Kidney (tissue), 14 donors: ENCODE measurements around the gene LTF. TPM values are rescaled to one million over a fixed set of nuclear protein-coding genes. Genes with fewer than 3 reads are reported as not detected.

Source experiments
- DNase-seq, 5 donors: peaks; one replicate each; pipeline ENCODE4 v3.0.0-alpha.2; 2013 to 2020
- FAIRE-seq: peaks from 2 replicates; lab custom pipeline; 2012; peaks lifted over from hg19 to GRCh38; lab: Jason Lieb, UNC
- H3K27ac ChIP-seq, 2 donors: one replicate each; pipeline ENCODE4 v1.7.0; 2013; ENCODE audit warnings: low read depth in 2 of 2, low read length in 2 of 2, inconsistent platforms in 1 of 2
- H3K27me3 ChIP-seq: one replicate; pipeline ENCODE4 v1.7.1; 2013; ENCODE audit warnings: low read length, inconsistent platforms; ENCODE audit not compliant: control insufficient read depth, insufficient read depth
- H3K36me3 ChIP-seq, 3 donors: one replicate each; pipeline versions ENCODE4 v1.7.0 to v1.7.1; 2013; ENCODE audit warnings: low read length in 3 of 3, control low read depth in 1 of 3, inconsistent platforms in 1 of 3; ENCODE audit not compliant: insufficient read depth in 3 of 3, control insufficient read depth in 2 of 3
- H3K4me1 ChIP-seq, 3 donors: one replicate each; pipeline versions ENCODE4 v1.7.0 to v1.7.1; 2013; ENCODE audit warnings: low read length in 3 of 3, inconsistent platforms in 1 of 3, low read depth in 1 of 3; ENCODE audit not compliant: control insufficient read depth in 2 of 3, insufficient read depth in 2 of 3
- H3K4me3 ChIP-seq, 3 donors: one replicate each; pipeline versions ENCODE4 v1.7.0 to v1.8.1; 2013; ENCODE audit warnings: low read length in 3 of 3, control low read depth in 1 of 3, inconsistent platforms in 1 of 3
- H3K9ac ChIP-seq, 3 donors: one replicate each; pipeline versions ENCODE4 v1.7.0 to v1.7.1; 2013; ENCODE audit warnings: low read length in 3 of 3, control low read depth in 1 of 3, inconsistent platforms in 1 of 3
- H3K9me3 ChIP-seq, 3 donors: one replicate each; pipeline versions ENCODE4 v1.7.0 to v1.7.1; 2013; ENCODE audit warnings: low read length in 3 of 3, control low read depth in 1 of 3, inconsistent platforms in 1 of 3; ENCODE audit not compliant: control insufficient read depth in 2 of 3, insufficient read depth in 1 of 3
- intact Hi-C: fragments of 100-400 bp; cut with DNase I; formaldehyde crosslinking; loops from one replicate; pipeline ENCODE4 v1.11.1; 2022
- polyA plus RNA-seq: library from polyadenylated mRNA; stranded (reverse); fragments of 350-450 nt; fragmentation: Illumina TruSeq; extraction: RNeasy Lipid Tissue Mini Kit (QIAGEN cat#74804); gene quantifications from one replicate; pipeline ENCODE4 v1.2.3, GENCODE V29; 2014; ENCODE audit warnings: low read depth, low replicate concordance; ENCODE audit not compliant: insufficient read depth
- total RNA-seq: library from RNA; stranded (reverse); fragmentation: NEBNext Ultra II Directional; extraction: Animal tissue kit (Norgen Biotek cat#: 25700); gene quantifications from one replicate; pipeline ENCODE4 v1.2.1, GENCODE V29; 2021
- TF ChIP-seq, protein P1 (sequence below): IDR thresholded peaks from 3 replicates; pipeline ENCODE4 v1.5.1; 2012; ENCODE audit warnings: mild to moderate bottlenecking, moderate library complexity, borderline replicate concordance; ENCODE audit not compliant: insufficient read depth; ENCODE audit errors: extremely low read depth
- donor health status: control.
- donor health status: control.
- donor health status: control.
- donor health status: control.
- donor health status: control.
- donor health status: DM: yes; HTN: yes; CAD: no.
- donor health status: Normal renal cell carcinoma (clear cell type).

LTF gene
- total and polyA plus RNA-seq, 2 donors from 2014 or later: 34.7 to 1,823 TPM

DNA sequence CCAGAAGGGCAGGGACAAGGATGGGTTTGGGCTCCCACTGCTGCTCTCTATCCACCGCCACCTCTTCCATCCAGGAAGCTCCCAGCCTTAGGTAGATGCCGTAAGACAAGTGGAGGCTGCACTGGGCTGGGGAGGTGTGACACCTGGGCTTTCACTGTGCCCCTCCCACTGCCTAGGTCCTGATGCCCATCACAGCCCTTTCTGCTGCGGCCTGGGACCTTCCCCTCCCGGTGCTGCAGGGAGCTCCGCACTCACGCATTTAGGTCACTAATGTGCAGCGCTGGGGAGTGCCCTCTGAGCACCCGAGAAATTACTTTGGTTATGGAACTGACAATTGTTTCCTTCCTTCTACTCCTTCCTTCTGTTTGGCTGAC is 850 bp downstream of the LTF start:
- no peaks in the 10 kb centered on the region for H3K9me3 ChIP-seq
- intact Hi-C loops: no loop called here
- no peak for FAIRE-seq

DNA sequence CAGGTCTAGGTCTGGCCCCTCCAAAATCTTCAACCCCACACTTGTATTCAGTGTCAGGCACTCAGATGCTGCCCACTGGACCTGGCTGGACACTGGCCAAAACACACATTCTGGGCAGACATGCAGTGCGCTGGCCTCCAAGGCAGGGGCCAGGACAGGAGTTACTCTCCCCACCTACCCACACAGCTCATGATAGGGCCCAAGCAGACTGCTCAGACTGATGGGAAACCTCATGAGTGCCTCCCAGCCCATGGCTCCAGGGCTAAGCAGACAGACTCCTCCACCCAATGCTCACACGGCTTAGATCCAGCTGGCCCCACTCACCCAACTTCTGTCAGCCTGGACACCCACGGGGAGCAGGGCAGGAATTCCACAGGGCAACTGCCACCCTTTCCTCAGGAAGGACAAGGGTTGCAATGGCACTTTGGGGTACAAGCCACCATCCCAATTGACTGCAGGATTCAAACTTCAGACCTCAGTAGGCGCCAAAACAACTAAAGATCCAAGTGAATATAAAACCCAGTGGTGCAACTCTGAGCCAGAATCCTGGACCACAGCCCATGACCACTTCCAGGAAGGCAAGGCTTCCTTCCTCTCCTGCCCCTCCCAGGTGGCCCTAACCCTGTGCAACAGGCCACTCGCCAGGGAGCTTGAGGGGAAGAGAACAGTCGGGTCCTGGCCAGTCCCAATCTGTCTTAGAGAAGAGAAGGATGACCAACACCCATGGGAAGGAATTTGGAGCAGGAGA is 1.4 kb downstream of the LTF start:
- H3K4me3 ChIP-seq: peak overlapping the region in 2 of 3 donors; percentile 18 to 48
- H3K9ac ChIP-seq: no peak overlapping the region

More for the DNA sequence above, 850 bp downstream of the LTF start:
- peaks cover 0 to 3% (median 0%) of the 10 kb centered on the region in 3 donors for H3K4me1 ChIP-seq
- TF ChIP-seq, protein P1, sequence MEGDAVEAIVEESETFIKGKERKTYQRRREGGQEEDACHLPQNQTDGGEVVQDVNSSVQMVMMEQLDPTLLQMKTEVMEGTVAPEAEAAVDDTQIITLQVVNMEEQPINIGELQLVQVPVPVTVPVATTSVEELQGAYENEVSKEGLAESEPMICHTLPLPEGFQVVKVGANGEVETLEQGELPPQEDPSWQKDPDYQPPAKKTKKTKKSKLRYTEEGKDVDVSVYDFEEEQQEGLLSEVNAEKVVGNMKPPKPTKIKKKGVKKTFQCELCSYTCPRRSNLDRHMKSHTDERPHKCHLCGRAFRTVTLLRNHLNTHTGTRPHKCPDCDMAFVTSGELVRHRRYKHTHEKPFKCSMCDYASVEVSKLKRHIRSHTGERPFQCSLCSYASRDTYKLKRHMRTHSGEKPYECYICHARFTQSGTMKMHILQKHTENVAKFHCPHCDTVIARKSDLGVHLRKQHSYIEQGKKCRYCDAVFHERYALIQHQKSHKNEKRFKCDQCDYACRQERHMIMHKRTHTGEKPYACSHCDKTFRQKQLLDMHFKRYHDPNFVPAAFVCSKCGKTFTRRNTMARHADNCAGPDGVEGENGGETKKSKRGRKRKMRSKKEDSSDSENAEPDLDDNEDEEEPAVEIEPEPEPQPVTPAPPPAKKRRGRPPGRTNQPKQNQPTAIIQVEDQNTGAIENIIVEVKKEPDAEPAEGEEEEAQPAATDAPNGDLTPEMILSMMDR: no peak
- peaks cover 14% of the 10 kb centered on the region for H3K27me3 ChIP-seq
- H3K9ac ChIP-seq: no peak overlapping the region
- no peaks in the 10 kb centered on the region for H3K36me3 ChIP-seq
- peak overlapping the region in 1 of 3 donors; percentile 18 for H3K4me3 ChIP-seq
- no peak overlapping the region for H3K27ac ChIP-seq
- DNase-seq: no peak

DNA sequence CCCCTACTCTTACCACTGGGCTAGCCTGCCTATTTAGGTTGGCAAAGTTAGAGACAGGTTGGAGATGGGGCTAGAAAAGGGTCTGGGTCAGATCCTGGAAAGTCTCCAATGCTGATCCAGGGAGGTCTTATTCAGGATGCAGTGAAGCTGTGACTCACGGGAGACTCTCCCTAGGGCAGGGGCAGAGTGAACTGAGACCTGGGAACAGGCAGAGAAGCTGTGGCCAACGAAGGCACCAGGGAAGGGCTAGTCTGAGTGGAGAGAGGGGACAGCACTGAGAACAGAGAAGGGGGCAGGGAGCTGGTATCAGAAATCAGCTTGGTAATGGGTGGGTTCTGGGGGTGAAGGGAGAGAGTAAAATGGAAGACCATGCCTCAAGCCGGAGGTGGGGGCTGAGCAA is 2.2 kb downstream of the LTF start:
- Histone ChIP-seq H3K27me3 (peaks cover 14% of the 10 kb centered on the region), H3K27ac (no peak overlapping the region), H3K9ac (no peak overlapping the region), H3K4me1 (peaks cover 0 to 3% (median 0%) of the 10 kb centered on the region in 3 donors), H3K9me3 (no peaks in the 10 kb centered on the region), H3K36me3 (no peaks in the 10 kb centered on the region), H3K4me3 (peak overlapping the region in 1 of 3 donors; percentile 1)
- FAIRE-seq (no peak), DNase-seq (no peak)
- TF ChIP-seq, protein P1: no peak
- intact Hi-C loops: no loop called here

More for the DNA sequence above, 1.4 kb downstream of the LTF start:
- H3K9me3 ChIP-seq: no peaks in the 10 kb centered on the region
- no peak for FAIRE-seq
- DNase-seq: peak in 1 of 5 donors; percentile 79
- peak overlapping the region in 1 of 2 donors; percentile 19 for H3K27ac ChIP-seq
- intact Hi-C loops: no loop called here
- H3K36me3 ChIP-seq: no peaks in the 10 kb centered on the region
- H3K4me1 ChIP-seq: peaks cover 0 to 3% (median 0%) of the 10 kb centered on the region in 3 donors
- H3K27me3 ChIP-seq: peaks cover 14% of the 10 kb centered on the region
- TF ChIP-seq, protein P1: no peak
